ENCODE results near the gene GAPVD1. TPM values are rescaled to one million over a fixed set of nuclear protein-coding genes. Genes with fewer than 3 reads are reported as not detected.
A peak's percentile ranks its signal among the peaks of the same experiment; 100 is the strongest.
"Not testable (repeated sequence)": the region's sequence is repeated elsewhere in the genome, so short reads cannot be mapped to it uniquely, and the experiment has no call there.

Gene GAPVD1
- total RNA-seq, result 72.8 and 88.9 TPM in 2 replicates

- H3K4me3 ChIP-seq (ENCODE audit: low read depth, low read length), result peak within 1 kb of the TSS; percentile 94
- DNase-seq (ENCODE audit: low read depth), result peak; percentile 91
- TF ChIP-seq, protein P1, sequence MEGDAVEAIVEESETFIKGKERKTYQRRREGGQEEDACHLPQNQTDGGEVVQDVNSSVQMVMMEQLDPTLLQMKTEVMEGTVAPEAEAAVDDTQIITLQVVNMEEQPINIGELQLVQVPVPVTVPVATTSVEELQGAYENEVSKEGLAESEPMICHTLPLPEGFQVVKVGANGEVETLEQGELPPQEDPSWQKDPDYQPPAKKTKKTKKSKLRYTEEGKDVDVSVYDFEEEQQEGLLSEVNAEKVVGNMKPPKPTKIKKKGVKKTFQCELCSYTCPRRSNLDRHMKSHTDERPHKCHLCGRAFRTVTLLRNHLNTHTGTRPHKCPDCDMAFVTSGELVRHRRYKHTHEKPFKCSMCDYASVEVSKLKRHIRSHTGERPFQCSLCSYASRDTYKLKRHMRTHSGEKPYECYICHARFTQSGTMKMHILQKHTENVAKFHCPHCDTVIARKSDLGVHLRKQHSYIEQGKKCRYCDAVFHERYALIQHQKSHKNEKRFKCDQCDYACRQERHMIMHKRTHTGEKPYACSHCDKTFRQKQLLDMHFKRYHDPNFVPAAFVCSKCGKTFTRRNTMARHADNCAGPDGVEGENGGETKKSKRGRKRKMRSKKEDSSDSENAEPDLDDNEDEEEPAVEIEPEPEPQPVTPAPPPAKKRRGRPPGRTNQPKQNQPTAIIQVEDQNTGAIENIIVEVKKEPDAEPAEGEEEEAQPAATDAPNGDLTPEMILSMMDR (IDR thresholded peaks at IDR 0.05; ENCODE audit: insufficient read depth, low read depth, low read length), result peak; percentile 38
Measured at GRCh38 chr9:125261501-125262293, at the start of gene GAPVD1. Gene GAPVD1, plus strand, starts transcription at chr9:125261826. Its CDS starts 37,096 bp downstream, at chr9:125298922.

- peak; percentile 35 for DNase-seq (ENCODE audit: low read depth)
- TF ChIP-seq, protein P1 (IDR thresholded peaks at IDR 0.05; ENCODE audit: insufficient read depth, low read depth, low read length), result no peak
- no peak overlapping the region for H3K4me3 ChIP-seq (ENCODE audit: low read depth, low read length)
Measured at GRCh38 chr9:125214186-125214585, 47.4 kb upstream of the GAPVD1 start.

- DNase-seq (ENCODE audit: low read depth), result no peak
- TF ChIP-seq, protein P1 (IDR thresholded peaks at IDR 0.05; ENCODE audit: insufficient read depth, low read depth, low read length), result no peak
- no peak overlapping the region for H3K4me3 ChIP-seq (ENCODE audit: low read depth, low read length)
Measured at GRCh38 chr9:125218621-125219020, 43.0 kb upstream of the GAPVD1 start.

- not testable (repeated sequence) for DNase-seq (ENCODE audit: low read depth)
Measured at GRCh38 chr9:125224858-125225257, 36.8 kb upstream of the GAPVD1 start.

GRCh38 chr9:125227761-125228160, 33.9 kb upstream of the GAPVD1 start:
- no peak overlapping the region for H3K4me3 ChIP-seq (ENCODE audit: low read depth, low read length)
- DNase-seq (ENCODE audit: low read depth), result no peak
- TF ChIP-seq, protein P1 (IDR thresholded peaks at IDR 0.05; ENCODE audit: insufficient read depth, low read depth, low read length), result no peak

More at GRCh38 chr9:125224858-125225257, 36.8 kb upstream of the GAPVD1 start:
- H3K4me3 ChIP-seq (ENCODE audit: low read depth, low read length), result not testable (repeated sequence)

DNA sequence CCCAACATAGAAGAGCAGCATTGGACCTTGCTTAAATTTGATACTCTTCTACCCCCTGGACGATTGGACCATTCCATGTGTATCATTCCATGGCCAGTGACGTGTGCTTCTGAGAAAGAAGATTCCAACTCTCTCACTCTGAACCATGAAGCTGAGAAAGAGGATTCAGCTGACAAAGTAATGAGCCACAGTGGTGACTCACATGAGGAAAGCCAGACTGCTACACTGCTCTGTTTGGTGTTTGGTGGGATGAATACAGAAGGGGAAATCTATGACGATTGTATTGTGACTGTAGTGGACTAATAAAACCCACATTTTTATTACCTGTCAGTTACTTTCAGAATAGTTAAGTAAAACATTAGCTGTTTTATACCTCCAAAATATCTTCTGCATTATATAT, 27.9 kb upstream of the GAPVD1 start:
- no peak overlapping the region for H3K4me3 ChIP-seq (ENCODE audit: low read depth, low read length)
- TF ChIP-seq, protein P1 (IDR thresholded peaks at IDR 0.05; ENCODE audit: insufficient read depth, low read depth, low read length), result no peak

DNA sequence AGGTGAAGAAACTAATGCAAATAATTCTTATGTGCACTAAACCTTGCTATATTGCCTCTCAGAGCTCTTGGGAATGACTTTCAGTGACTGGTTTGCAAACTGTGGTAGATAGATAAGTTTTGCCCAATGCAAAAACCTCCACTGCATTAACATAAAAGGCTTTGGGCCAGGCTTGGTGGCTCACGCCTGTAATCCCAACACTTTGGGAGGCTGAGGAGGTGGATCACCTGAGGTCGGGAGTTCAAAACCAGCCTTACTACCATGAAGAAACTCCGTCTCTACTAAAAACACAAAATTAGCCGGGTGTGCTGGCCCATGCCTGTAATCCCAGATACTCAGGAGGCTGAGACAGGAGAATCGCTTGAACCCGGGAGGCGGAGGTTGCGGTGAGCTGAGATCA, 27.5 kb upstream of the GAPVD1 start:
- not testable (repeated sequence) for H3K4me3 ChIP-seq (ENCODE audit: low read depth, low read length); DNase-seq (ENCODE audit: low read depth)

More for the DNA sequence above, 27.9 kb upstream of the GAPVD1 start:
- peak; percentile 99 for DNase-seq (ENCODE audit: low read depth)

Data from fibroblast of villous mesenchyme (primary cell).